Fibroblast of upper back skin (primary cell): ENCODE results near the gene DYNC2I2.
"Not testable (repeated sequence)": the region's sequence is repeated elsewhere in the genome, so short reads cannot be mapped to it uniquely, and the experiment has no call there.

Source experiments
- DNase-seq: peaks from one replicate; pipeline ENCODE4 v3.0.0-alpha.2; 2013

The DYNC2I2 gene

DNA sequence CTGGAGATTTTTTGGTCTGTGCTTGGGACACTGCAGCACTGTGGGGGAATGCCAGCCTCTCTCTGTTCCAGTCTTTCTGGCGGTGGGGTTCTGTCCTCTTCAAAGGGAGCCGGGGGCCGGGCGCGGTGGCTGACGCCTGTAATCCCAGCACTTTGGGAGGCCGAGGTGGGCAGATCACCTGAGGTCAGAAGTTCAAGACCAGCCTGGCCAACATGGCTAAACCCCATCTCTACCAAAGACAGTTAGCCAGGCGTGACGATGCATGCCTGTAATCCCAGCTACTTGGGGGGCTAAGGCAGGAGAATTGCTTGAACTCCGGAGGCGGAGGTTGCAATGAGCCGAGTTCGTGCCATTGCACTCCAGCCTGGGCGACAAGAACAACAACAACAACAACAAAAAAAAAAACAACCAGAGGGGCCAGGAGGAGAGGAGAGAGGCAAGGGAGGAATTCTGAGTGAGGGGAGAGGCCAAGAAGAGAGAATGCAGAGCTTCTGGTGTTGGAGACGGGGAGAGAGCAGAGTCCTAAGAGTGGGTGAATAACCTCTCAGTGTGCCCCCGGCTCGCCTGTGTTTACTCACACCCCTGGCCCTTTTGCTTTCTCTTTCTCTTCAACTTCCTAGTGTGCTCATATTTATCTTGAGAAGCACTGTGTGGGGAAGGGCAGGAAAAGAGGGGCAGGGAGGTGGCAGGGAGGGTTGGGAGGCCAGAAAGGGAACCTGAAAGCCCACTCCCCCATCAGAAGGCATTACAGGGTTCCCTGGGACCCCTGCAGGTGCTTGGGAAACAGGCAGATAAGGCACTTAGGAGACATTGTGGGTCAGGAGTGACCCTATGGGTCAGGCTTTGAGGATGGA is 29.2 kb upstream of the DYNC2I2 start:
- DNase-seq, result no peak

DNA sequence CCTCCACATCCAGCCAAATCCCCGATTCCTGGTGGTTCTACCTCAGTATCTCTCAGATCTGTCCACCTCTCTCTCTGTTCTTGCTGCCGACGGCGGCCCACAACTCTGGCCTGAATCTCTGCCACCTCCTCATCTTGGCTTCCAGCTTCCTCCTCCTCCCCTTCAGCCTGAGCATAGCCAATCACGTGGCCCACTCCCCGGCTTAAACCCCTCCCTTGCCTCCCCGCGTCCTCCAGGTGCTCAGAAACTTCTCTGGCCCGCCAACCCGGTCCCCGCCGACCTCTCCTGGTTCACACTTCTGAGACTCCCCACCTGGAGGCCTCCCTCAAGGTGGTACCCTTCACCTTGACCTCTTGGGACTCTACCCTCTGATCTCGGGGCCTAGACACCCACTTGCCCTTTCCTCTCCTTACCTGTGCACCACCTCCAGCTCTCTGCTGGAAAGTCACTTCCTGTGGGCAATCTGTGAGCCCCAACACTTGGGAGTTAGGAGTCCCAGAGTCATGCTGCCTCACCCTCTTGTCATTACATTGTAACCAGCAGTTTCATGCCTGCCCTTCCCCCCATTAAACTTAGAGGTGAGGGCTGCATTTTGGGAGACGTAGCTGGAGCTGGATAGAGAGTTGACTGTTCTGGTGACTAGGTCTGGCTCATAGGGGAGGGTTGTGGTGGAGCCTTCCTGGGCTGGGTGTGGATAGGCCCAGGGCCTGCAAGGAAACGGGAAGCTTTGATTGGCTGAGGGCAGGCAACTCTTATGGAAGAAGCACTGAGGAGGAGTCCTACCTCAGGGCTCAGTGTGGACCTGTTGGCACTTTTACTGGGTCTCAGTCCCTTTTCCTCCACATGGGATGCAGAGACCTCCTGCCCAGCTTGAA is 27.9 kb upstream of the DYNC2I2 start:
- DNase-seq, result peak; percentile 74

DNA sequence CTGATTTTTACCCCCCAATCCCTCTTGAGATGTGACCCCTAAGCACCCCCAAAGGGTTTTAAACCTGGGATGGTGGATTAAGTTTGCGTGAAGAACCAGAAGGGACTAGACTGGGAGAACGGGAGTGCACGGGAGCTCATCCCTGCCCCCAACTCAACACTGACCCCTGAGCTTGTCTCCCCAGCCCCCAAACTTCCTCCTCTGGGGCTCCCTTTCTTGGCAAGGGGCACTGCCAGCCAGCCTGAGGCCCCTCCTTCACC is 27.3 kb upstream of the DYNC2I2 start:
- DNase-seq, result no peak

DNA sequence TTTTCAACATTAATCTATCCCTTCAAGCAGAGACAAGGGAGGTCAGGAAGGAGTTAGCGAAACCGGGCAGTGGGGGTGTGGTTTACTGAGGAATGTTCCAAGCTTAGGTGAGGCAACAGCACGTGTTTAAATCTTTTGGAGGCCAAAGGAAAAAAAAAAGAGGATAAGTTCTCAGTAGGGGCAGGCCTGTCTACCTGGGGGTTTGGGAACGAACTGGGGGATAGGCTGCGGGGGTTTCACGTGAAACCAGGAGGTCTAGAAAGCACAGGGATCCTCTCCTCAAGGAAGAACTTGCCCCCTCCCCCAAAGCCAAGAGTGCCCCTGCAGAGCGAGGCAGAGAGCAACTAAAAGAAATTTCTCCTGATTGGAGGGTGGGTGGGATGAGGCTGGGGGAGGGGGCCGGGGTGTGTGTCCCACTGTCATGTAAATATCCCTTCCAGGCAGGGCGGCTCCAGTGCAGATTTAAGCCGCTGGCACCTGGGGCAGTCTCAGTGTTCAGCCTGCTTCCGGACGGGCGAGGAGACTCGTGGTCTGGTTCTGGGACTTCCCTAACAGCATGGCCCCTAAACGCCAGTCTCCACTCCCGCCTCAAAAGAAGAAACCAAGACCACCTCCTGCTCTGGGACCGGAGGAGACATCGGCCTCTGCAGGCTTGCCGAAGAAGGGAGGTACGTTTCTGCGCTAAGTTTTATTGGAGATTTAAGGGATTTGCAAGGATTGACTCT is 26.9 kb upstream of the DYNC2I2 start:
- DNase-seq, result peak; percentile 55

DNA sequence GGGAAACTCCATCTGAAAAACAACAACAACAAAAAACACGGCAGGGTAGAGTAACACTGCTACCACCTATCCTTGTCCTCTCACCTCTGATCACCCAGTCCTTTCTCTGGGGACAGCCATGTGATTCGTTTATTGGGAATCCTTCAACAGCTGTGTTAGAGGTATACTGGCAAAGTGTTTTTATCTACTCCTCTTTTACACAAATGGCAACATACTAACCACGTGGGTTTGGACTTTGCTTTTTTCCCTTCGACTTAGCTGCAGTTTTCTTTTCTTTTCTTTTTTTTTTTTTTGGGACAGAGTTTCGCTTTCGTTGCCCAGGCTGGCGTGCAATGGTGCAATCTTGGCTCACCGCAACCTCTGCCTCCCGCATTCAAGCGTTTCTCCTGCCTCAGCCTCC is 21.1 kb upstream of the DYNC2I2 start:
- DNase-seq, result no peak

DNA sequence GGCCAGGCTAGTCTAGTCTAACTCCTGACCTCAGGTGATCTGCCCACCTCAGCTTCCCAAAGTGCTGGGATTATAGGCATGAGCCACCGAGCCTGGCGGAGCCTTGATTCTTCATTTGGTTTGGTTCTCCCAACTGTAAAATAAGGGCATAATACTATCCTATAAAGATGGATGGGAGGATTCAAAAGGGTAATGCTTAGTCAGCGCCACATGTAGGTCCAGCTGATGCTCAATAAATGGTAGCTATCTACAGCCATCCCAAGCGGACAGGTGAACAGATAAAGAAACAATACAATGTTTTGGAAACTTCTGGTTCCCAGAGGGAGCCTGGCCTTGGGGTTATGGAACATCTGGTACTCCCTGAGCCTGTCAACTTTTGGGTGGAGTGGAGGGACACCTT is 18.7 kb upstream of the DYNC2I2 start:
- no peak for DNase-seq

DNA sequence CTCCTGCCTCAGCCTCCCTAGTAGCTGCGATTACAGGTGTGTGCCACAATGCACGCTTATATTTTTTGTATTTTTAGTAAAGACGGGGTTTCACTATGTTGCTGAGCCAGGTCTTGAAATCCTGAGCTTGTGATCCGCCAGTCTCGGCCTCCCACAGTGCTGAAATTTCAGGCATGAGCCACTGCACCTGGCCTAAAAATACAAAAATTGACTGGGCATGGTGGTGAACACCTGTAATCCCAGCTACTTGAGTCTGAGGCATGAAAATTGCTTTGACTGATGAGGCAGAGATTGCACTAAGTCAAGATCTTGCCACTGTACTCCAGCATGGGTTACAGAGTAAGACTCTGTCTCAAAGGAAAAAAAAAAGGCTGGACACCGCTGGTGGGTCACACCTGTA is 13.1 kb upstream of the DYNC2I2 start:
- DNase-seq, result no peak

DNA sequence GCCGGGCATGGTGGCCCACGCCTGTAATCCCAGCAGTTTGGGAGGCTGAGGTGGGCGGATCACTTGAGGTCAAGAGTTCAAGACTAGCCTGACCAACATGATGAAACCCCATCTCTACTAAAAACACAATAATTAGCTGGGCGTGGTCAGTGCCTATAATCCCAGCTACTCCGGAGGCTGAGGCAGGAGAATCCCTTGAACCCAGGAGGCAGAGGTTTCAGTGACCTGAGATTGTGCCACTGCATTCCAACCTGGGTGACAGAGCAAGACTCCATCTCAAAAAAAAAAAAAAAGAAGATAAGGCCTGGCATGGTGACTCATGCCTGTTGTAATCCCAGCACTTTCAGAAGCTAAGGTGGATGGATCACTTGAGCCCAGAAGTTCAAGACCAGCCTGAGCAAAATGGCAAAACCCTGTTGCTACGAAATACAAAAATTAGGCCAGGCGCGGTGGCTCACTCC is 9.9 kb upstream of the DYNC2I2 start:
- not testable (repeated sequence) for DNase-seq

DNA sequence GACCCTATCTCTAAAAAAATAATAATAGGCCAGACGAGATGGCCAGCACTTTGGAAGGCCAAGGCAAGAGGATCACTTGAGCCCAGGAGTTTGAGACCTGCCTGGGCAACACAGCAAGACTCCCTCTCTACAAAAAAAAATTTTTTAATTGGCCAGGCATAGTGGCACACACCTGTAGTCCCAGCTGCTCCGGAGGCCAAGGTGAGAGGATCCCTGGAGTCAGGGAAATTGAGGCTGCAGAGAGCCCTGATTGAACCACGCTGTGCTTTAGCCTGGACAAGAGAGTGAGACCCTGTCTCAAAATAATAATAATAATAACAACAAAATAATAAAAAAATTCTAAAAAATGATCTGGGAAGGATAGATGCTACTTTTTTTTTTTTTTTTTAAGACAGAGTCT is 1.1 kb upstream of the DYNC2I2 start:
- no peak for DNase-seq

DNA sequence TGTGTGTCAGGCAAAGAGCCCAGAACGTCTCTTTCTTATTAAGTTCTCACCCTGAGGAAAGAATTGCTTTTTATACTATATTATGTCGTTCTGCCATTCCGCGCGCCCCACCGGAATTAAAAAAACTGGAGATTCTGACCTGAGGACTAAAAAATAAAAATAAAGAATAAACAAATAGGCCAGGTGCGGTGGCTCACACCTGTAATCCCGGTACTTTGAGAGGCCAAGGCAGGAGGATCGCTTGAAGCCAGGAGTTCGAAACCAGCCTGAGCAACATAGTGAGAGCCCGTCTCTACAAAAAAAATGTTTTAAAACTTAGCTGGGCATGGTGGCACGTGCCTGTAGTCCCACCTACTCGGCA is 677 bp upstream of the DYNC2I2 start:
- no peak for DNase-seq

DNA sequence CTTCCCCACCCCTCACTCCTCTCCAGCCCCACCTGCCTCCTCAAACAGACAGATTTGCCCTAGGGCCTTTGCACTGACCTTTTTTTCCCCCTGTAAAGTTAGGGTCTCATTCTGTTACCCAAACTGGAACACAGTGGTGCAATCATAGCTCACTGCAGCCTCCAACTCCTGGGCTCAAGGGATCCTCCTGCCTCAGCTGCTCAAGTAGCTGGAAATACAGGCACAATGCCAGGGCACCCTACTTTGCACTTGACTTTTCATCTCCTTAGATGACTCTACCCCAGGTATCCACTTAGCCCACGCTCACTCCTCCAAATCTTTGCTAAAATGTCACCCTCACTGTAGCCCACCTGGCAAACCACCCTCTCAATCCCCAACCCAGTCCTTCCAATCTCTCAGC is 2.2 kb downstream of the DYNC2I2 start:
- no peak for DNase-seq

DNA sequence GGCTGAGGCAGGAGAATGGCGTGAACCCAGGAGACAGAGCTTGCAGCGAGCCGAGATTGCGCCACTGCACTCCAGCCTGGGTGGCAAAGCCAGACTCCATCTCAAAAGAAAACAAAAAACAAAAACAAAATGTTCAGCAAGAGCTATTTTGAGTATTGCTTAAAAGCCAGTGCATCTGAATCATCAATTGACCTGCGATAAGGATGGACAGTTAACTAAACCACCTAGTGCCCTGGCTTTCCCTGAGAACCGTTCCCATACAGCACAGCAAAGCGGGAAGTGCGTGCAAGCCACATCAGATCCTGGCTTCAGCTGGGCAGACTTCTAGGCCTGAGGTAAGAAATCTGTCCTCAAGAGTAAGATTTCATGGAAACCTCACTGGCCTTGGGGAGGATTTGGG is 2.7 kb downstream of the DYNC2I2 start:
- no peak for DNase-seq

DNA sequence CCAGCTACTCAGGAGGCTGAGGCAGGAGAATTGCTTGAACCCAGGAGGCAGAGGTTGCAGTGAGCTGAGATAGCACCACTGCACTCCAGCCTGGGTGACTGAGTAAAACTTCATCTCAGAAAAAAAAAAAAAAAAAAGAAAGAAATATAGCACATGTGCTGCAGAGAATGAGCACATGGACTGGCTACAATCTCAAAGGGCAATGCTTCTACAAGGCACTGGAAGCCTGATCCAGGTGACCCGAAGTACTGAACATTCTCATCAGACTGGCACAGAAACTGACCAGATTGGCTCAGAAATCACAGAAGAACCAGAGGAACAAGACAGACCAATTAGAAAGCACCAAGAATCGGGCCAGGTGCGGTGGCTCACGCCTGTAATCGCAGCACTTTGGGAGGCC is 4.8 kb downstream of the DYNC2I2 start:
- DNase-seq, result no peak

DNA sequence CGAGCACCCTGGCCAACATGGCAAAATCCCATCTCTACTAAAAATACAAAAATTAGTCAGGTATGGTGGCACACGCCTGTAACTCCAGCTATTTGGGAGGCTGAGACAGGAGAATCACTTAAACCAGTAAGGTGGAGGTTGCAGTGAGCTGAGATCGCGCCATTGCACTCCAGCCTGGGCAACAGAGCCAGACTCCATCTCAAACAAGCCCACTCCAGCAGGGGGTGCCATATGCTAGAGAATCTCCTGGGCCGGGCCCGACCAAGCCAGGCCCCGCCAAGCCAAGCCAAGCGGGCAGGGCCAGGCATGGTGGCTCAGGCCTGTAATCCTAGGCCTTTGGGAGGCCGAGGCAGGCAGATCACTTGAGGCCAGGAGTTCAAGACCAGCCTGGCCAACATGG is 8.4 kb downstream of the DYNC2I2 start:
- DNase-seq, result peak; percentile 44

DNA sequence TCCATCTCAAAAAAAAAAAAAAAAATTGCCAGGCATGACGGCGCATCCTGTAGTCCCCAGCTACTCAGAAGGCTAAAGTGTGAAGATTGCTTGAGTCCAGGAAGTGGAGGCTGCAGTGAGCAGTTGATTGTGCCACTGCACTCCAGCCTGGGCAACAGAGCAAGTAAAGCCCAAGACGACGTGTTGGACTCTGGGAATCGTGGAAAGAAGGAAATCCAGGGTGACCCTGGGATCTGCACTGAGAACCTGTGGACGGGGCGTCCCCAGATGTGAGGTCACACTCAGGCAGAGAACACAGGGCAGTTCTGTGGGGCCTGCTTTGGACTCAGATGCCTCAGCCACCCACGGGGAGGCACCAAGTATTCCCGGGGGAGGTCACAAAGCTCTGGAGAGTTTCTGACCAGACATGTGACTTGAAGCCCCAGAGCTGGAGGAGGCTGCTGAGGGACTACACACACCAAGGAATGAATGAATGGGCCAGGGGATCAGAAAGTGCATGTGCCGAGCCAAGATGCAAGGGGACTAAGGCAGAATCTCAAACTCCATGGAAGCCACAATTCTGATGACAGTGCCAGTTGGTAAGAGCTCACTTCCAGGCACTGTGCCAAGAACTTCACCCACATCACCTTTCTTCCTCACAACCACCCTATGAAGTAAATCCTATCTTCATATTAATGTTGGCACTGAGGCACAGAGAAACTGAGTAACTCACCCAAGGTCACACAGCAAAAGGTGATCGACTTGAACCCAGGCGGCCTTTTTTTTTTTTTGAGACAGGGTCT is 12.9 kb downstream of the DYNC2I2 start:
- DNase-seq, result no peak

DNA sequence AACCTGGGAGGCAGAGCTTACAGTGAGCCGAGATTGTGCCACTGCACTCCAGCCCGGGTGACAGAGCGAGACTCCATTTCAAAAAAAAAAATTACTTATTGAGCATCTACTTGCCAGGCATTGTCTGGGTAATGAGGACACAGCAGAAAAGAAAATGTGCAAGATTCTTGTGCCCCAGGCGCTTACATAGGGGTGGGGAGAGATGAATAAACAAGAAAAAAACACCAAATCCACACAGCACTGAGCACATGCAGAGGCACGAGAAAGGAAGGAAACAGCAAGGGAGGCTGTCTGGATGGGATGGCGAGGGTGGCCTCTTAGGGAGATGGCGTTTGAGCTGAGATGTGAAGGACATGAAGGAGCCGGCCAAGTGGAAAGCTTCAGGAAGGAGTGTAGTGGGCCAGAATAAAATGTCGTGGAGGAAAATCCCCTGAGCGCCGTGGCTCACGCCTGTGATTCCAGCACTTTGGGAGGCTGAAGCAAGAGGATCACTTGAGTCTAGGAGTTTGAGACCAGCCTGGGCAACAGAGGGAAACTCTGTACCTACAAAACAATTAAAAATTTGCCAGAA is 13.9 kb downstream of the DYNC2I2 start:
- DNase-seq, result no peak

DNA sequence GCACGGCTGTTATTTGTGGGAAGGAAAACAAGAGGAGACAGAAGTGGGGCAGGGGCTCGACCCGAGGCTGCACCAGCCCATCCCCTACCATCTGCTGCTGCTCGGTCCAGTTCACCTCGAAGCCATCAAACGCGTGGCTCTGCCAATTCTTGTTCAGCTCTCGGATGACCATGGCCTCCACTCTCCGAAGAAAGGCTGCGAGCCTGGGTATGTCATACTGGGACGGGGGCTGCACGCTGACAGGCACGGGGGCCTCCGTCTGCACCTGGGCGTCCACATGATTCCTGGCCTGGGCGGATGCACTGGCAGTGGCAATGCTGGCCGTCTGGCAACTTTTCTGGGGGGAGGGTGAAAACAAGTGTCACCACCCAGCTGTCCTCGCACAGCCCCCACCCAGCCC is 16.0 kb downstream of the DYNC2I2 start:
- no peak for DNase-seq

DNA sequence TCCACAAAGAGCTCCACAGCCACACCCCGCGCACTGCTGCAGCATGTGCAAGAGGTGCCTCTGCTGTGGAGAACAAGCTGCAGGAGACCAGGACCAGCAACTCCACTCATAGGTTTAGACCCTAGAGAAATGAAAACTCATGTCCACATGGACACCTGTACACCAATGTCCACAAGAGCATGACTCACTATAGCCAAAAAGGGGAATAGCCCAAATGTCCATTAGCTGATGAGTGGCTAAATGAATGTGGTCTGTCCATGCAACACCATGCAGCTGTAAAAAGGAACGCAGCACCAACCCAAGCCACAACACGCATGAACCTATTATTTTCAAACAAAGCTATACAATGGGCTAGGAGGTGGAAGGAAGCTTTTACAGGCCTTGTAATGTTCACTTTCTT is 18.1 kb downstream of the DYNC2I2 start:
- no peak for DNase-seq

DNA sequence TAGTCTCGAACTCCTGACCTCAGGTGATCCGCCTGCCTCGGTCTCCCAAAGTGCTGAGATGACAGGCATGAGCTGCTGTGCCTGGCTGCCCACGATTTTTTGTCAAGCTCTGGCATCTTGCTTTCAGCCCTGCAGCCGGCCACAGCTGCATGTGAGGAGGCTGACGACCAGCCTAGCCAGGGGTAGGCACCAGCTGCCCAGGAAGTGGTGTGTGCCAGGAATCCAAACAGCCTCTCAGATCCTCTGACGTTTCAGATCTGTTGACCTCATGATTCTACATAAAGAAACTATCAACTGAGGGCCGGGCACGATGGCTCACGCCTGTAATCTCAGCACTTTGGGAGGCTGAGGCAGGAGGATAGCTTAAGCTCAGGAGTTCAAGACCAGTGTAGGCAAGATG is 19.0 kb downstream of the DYNC2I2 start:
- DNase-seq, result no peak

DNA sequence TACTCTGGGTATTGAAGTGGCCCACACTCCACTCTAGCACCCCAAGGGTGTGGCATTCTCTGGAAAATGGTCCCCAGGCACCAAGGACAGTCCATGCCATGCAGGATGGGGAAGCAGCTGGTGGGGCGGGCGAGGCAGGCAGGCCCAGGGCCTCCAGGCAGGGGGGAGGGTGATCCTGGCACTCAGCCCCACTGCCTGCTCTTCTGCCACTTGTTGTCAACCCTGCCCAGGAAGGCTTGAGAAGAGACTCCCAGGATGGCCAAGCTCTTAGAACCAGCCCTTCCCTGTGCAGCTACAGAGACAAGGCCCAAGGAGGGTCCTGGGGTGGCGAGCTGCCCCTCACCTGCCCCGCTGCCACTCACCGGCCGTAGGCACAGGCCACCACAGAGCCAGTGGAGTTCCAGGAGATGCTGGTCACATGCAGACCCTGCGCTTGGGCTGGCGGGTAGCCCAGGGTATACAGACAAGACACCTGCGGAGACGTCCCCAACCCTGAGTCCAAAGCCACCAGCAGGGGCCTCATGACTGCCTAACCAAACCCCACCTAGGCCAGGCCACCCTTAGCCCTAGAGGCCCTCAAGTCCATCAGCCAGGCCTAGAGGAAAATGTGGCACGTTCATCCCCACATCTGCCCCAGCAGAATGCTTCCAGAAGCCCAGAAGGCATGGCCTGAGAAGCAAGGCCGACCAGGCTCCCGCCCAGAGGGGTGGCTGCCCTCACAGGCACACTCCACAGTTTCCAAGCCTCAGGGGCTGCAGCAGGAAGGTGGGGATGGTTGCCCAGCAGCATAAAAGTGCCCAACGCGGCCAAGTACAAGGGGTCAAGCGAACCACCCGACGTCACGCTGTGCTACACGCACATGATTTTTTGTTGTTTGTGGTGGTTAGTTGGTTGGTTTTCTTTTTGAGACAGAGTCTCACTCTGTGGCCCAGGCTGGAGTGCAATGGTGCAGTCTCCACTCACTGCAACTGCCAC is 19.8 kb downstream of the DYNC2I2 start:
- no peak for DNase-seq

DNA sequence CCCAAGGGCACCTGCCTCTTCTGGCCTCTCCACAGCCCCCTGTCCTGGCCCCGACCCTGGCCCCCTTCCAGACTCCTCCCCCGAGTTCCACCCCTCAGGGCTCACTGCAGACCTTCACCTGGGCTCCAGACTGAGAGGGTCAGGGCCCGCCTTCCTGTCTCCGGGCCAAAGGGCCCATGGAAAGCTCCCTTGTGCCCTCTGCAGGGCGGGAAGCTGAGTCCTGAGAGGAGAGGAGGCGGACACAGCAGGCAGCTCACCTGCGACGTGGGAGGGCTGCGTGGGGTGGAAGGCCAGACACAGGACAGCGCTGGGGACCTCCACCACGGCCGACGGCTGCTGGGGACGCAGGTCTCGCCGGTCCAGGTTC is 20.6 kb downstream of the DYNC2I2 start:
- DNase-seq, result peak; percentile 21
